T-helper 9 cell (primary cell): ENCODE results near the gene SNW1.
"Not testable (repeated sequence)": the region's sequence is repeated elsewhere in the genome, so short reads cannot be mapped to it uniquely, and the experiment has no call there.

Experiments used
- DNase-seq: peaks from one replicate; pipeline ENCODE4 v3.0.0-alpha.2; 2020

The SNW1 gene

GRCh38 chr14:77747425-77747824, 13.5 kb downstream of the SNW1 start:
- DNase-seq: not testable (repeated sequence)

- DNase-seq: no peak
Observed at GRCh38 chr14:77746064-77746702, 14.8 kb downstream of the SNW1 start.

GRCh38 chr14:77741438-77741837, 19.5 kb downstream of the SNW1 start:
- DNase-seq: no peak

- DNase-seq: no peak
Observed at GRCh38 chr14:77738559-77739250, 22.3 kb downstream of the SNW1 start.

GRCh38 chr14:77730976-77731497, 29.9 kb downstream of the SNW1 start:
- no peak for DNase-seq

GRCh38 chr14:77722301-77722700, 38.7 kb downstream of the SNW1 start:
- no peak for DNase-seq

GRCh38 chr14:77721437-77721836, 39.5 kb downstream of the SNW1 start:
- no peak for DNase-seq

DNA sequence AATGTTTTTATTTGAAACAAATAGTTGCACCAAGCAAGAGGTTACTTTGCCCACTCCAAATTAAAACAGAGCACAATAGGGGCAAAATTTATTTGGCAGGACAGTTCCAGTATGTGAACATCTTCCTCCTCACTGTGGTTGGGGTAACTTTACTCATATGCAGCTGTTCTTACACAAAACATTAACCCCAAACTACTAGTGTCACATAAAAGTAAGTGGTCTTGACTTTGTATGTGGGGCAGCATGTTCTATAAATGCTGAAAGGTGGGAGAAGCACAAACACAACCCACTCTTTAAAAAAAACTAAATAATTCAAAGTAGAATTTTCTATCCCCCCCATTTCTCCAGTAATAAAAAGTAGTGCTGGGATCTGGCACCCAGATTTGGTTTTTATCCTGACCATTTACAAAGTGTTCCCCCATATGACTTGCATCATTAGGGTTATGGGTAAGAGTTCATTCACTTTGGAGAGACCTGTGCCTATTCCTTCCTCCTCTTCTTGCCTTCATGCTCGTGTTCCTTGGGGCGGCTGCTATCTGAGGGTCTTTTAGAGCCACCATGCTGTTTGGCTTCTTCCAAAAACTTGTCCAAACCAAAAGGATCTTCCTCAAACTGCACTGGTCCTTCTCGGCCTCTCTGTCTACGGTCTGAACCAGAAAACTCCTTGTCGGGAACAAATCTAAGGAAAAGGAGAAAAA, 43.2 kb downstream of the SNW1 start:
- no peak for DNase-seq

- no peak for DNase-seq
Observed at GRCh38 chr14:77714926-77715325, 46.0 kb downstream of the SNW1 start.

DNA sequence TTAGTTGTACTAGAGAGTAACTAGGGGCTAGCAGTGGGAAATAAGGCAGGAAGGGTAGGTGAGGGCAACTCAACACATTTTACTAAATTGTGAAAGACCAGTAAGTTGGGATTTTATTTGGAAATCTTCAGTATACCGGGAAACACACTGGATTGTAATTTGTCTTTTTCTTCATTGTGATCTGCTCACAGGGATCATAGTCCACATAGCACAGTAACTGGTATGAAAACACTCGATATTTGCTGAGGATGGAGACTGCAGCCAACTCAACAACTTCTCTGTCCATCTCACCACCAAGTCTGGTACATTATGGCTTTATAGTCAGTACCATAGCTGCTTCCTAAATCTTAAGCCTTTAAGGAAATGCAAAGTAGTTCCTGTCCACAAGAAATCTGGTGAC, 50.6 kb downstream of the SNW1 start:
- DNase-seq: no peak

- no peak for DNase-seq
Observed at GRCh38 chr14:77709412-77709811, 51.5 kb downstream of the SNW1 start.

DNA sequence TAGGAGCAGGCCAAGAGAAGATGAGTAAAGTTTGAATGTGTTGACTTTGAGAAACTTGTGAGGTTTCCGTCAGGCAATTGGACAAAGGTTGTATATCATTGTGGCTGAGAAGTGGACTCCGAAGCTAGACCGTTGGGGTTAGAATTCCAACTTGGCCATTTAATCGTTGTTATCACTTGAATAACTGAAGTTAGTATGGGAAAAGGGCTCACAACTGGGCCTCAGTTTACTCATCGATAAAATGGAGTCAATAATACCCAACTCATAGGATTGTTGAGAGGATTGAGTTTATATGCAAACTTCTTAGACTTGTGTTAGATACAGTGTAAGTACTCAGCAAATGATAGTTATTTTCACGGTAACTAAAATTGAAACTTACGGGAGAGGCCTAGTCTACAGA, 52.2 kb downstream of the SNW1 start:
- no peak for DNase-seq

GRCh38 chr14:77707724-77708408, 53.1 kb downstream of the SNW1 start, which contains the start of the genes ALKBH1 and SLIRP:
ALKBH1 (minus strand) TSS chr14:77708023; CDS start chr14:77708004, 19 bp downstream.
SLIRP (plus strand) TSS chr14:77708103; CDS start chr14:77708112, 9 bp downstream.
- DNase-seq: peak; percentile 80

GRCh38 chr14:77707355-77707723, 53.6 kb downstream of the SNW1 start:
- peak; percentile 4 for DNase-seq

DNA sequence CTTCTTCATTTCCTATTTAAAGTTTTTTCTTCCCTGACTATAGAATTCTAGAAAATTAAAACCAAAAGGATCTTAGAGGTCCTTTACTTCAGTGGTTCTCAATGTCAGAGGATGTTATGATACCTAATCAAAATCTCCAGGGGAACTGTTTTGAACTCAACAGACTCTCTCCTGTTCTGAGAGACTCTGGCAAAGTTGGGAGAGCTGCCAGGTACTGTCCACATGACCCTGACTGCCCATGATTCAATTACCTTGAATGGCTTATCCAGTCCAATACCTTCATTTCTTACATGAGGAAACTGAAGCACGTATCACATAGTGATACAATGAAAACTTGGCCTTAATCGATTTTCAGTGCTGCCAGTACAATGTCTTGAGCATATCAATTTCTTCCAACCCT, 69.7 kb downstream of the SNW1 start:
- no peak for DNase-seq

DNA sequence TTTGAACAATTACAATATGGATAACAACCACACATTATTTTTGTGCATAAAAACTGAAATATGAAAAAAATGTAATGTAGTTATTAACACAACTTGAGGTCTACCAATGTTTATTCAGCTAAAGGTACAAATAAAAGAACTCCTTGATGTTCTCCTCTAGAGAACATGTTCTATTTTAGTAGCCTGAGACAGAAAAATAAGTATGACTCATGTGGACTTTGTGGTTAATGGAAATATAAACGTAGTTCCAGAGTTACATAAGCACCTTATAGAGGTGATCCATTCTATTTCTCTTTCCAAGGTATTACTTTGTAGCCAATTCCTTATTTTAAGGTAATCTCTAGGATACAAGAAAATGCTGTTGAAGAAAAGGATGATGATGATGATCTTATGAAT, 78.8 kb downstream of the SNW1 start:
- DNase-seq: no peak

- no peak for DNase-seq
Observed at GRCh38 chr14:77681196-77682157, 79.5 kb downstream of the SNW1 start.

DNA sequence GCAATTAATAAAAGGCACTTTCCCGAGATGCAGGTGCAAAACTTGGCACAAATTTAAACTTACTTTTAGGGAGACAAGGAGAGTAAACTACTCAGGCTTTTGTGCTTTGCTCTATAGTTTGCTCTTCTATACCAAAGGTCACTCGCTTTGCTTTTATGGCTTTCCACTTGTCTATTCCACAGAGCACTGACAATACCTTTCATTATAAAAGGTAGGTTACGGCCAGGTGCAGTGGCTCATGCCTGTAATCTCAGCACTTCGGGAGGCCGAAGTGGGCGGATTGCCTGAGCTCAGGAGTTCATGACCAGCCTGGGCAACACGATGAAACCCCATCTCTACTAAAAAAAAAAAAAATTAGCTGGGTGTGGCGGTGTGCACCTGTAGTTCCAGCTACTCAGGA, 86.0 kb downstream of the SNW1 start:
- no peak for DNase-seq

- DNase-seq: no peak
Observed at GRCh38 chr14:77673193-77673592, 87.8 kb downstream of the SNW1 start.
